ENCODE data around the gene HORMAD2.

Gene HORMAD2

DNA sequence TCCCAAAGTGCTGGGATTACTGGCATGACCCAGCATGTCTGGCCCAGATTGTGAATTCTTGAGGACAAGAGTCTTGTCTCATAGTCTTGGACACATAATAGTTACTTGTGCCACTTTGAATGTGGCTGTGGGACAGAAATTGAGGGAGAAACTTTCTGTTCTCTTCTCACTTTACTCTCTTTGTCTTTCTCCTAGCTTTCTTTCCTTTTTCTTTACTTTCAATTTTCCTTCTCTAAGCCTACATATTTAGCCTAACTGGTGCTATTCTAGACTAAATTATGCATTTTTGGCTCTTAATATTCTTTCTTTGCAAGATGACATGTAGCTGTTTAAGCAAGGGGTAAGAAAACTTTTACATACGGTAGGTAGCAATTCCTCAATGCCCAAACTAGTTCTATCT lies 33.2 kb downstream of the HORMAD2 start:
- no peak for DNase-seq

DNA sequence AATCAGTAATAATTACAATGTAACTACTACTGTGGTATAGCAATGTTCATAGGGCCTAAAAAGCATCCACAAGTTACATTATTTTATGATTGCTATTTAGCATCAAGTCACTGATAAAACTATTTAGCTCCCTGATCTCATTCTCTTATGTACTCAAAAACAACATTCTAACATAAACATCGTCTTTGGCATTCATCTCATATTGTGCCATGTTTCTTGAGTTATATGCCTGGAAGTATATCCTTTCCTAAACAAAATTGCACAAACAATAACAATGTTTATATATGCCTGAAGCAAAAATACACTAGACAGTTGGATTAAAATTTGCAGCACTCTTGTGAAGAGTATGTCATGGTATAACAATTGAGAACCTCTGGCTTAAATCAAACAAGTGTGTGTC lies 34.1 kb downstream of the HORMAD2 start:
- no peak for DNase-seq

DNA sequence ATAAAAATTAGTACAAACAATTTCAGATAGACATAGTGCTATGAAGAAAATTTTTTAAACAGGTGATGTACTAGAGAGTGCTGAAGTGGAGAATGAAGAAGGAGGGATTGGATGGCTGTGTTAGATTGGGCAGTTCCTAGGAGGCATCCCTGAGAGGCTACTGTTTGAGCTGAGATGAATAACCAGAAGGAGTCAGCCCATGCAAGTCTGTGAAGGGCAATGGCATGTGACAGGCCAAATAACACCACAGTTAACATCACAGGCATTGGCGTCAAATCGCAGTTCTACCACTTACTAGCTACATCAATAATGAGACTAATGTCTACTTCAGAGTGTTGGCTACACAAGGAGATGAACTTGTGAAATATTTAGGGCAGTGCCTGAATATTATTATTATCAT lies 35.4 kb downstream of the HORMAD2 start:
- no peak for DNase-seq

DNA sequence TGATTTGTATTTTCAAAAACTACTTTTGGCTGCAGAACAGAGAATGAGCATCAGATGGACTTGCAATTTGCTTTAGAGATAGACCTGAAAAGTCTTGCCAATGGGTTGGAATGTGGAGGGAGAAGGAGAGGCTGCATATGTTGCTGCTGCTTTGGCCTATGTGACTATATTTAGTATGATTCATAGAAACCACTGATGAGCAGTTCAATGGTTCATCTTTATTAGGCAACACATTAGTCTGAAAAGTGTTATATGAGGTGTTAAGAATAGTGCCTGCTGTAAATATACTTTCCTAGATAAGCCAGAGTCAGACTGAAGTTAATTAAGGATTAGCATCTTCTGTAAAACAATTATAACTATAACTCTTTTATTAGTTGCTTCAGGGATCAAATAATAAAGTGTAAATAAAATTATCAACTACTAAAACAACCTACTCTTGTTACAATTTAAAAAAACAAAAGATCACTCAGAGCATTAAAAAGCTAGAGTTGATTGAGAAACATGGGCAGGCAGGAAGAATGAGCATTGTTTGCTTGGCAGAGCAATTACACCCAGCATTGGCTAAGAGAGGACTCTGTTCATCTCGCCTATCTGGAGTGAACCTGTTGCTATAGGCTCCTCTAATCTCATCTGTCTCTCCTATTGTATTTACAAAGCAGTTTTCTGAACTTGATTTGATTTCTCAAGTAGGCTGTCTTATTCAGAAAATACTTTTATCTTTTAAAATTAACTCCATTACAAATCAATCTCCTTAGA lies 36.3 kb downstream of the HORMAD2 start:
- no peak for DNase-seq

DNA sequence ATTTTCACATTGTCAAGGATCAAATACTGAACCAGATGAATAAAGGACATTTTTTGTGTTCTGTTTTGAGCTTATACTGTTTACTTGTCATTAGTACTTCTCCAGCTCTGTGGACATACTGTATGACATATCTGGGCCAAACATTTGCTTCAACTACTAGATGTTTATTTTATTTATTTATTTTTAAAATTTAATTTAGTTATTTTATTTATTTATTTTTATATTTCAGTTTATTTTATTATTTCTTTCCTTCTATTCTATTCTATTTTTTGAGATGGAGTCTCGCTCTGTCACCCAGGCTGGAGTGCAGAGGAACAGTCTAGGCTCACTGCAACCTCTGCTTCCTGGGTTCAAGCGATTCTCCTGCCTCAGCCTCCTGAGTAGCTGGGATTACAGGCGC lies 37.0 kb downstream of the HORMAD2 start:
- DNase-seq, result no peak

DNA sequence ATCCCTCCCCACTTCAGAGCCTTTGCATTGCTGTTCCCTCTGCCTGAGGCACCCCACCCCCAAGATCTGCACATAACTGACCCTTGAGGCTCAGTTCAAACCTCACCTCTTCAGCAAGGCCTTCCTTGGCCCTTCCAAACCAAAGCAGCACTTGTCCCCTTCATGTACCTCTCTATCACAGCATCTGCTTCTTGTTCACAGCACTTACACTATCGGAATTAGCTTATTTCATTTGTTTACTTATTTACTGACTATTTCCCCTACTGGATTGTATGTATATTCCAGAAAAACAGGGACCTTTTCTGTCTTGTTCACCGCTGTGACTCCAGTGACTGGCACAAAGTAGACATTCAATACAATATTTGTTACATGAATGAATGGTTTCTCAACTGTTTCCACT lies 38.0 kb downstream of the HORMAD2 start:
- DNase-seq, result no peak

DNA sequence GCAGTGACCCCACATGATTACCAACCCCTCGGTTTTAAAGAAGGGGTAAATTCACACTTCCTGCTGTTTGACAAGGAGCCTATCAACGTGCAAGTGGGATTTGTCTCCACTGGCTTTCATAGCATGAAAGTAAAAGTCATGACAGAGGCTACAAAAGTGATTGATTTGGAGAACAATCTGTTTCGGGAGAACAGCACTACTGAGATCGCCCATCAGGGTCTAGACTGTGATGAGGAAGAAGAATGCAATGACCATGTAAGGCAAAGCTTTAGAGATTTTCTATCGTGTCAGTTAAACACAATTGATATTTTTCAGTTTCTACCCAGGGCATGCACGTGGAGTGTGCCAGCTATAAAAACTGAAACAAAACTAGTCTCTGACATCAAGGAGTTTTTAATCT lies 41.7 kb downstream of the HORMAD2 start:
- no peak for DNase-seq

DNA sequence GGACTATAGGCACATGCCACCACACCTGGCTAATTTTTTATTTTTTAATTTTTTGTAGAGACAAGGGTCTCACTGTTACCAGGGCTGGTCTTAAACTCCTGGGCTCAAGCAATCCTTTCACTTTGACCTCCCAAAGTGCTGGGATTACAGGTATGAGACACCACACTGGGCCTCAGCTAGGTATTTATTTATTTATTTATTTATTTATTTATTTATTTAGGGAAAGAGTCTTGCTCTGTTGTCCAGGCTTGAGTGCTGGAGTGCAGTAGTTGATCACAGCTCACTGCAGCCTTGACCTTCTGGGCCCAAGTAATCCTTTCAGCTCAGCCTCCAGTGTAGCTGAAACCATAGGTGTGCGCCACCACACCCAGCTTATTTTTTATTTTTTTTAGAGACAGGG lies 43.2 kb downstream of the HORMAD2 start:
- DNase-seq, result no peak

DNA sequence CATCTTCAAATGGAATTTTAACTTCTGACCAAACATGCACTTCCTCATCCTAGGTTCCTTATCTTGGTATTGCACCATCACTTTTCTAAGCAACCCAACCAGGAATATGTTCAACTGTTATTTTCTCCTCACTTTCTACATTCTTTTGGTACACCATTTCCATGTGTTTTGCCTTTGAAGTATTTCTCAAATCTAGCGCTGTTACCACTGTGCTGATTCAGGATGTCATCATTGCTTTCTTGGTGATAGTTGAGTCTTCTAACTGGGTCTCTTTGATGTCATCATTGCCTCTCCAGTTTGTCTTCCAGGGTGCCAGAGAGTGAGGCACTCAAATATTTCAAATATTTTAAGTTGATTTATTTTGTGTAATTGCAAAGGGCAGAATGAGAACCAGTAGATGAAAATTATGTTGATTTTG lies 47.5 kb downstream of the HORMAD2 start:
- no peak for DNase-seq

DNA sequence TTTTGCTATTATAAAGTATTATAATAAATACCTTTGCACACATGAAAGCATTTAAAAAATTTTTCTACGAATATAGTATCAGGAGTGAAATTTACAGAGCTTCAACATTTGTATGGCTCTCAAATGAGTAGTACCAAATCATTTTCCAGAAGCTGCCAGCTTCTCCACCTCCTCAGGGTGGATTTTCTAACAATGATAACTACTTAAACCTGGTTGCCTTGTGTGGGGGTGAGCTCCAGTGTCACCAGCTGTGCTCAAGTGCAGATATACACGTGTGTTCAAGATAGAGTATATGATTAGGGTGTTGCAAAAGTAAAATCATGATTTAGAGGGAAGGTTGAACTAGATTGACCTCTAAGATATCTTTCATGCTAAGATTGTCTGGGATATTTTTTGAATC lies 48.2 kb downstream of the HORMAD2 start:
- no peak for DNase-seq

DNA sequence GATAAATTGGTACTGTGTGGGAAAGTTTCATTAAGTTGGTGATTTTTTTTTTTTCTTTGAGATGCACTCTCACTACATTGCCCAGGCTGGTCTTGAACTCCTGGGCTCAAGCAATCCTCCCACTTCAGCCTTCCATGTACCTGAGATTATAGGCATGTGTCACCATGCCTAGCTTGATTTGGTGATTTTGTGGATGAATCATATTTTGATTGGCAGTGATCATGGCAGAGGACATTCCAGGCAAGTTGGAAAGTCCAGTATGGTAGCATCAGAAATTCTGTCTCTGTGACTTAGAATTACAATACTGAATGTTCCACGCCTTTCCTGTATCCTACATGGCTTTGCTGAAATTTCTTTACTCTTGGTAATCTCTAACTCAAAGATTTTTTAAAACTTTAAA lies 49.4 kb downstream of the HORMAD2 start:
- DNase-seq, result no peak

DNA sequence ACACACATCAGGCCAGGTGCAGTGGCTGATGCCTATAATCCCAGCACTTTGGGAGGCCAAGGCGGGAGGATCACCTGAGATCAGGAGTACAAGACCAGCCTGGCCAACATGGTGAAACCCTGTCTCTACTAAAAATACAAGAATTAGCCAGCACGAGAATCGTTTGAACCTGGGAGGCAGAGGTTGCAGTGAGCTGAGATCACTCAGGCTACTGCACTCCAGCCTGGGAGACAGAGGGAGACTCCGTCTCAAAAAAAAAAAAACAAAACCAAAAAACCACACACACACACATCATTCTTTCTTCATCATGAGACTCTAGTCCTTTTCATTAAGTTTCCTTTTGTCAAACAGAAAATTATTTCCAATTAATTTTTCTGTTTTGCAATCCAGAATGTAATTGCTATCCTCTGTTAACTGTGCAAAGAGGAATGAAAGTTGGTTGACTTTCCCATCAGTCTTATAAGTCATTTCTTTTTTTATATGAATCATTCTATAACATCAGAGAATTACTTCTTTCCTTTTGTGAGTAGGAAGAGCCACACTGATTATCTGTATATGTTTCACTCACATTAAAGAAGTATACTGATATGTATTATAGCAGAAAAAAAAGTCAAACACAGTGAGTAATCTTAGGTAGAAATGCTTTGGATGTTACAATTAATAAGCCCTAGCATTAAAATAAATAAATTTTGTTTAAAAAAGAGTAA lies 52.2 kb downstream of the HORMAD2 start:
- DNase-seq, result no peak

DNA sequence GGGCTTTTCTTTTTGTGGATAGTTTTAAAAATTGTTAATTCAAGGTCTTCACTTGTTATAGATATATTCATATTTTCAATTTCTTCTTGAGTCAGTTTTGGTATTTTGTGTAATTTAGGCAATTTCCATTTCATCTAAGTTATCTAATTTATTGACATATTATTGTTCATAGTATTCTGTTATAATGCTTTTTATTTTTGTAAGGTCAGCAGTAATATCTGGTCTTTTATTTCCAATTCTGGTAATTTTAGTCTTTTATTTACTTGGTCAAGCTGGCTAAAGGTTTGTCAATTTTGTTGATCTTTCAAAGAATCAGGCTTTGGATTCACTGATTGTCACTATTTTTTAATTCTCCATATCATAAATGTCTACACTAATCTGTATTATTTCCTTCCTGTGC lies 60.1 kb downstream of the HORMAD2 start:
- DNase-seq, result no peak

DNA sequence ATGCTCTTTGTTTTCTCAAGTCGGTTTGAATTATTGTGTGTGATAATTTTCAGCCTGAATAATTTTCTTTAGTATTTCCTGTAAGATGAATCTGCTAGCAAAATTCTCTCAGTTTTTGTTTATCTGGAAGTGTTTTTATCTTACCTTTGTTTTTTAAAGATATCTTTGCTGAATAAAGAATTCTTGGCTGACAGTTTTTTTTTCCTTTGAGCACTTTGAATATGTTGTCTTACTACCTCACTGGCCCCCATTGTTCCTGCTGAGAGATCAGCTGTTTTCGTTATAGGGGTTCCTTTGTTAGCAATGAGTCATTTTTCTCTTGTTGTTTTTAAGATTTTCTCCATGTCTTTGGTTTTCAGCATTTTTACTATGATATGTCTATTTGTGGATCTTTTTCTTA lies 63.0 kb downstream of the HORMAD2 start:
- DNase-seq, result no peak

DNA sequence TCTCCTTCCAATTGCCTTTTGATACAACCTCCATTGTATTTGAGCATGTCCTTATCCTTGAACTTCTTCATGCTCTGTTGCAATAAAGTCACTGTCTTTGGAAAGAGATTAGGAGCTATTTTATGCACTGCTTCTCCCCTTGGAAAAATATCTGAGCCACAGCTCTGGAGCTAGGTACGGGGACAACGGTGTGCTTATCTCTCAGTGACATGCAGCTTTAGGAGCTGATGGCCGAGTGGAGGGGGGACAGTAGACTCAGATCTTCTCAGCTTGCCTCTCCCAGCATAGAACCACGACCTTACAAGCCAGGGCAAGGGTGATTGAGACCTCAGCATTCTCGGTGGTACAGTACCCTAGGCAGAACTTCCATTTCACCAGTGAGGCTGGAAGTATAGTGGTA lies 64.1 kb downstream of the HORMAD2 start:
- DNase-seq, result no peak

DNA sequence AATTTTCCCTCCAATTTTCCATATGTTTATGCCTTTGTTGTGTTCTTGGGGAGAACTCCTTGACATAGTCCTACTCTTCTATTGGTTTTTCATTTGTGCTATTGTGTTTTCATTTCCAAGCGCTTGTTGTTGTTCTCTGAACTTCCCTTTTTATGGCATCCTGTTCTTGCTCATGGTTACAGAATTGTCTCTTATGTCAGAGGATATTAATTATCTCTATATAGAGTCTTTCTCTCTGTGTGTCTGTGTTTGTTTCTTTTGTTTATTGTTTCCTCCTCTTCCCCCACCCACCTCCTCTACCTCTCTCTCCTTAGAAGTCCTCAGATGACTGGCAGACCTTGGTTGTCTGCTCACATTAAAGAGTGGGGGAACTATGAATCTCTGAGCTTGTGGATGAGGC lies 69.9 kb downstream of the HORMAD2 start:
- no peak for DNase-seq

DNA sequence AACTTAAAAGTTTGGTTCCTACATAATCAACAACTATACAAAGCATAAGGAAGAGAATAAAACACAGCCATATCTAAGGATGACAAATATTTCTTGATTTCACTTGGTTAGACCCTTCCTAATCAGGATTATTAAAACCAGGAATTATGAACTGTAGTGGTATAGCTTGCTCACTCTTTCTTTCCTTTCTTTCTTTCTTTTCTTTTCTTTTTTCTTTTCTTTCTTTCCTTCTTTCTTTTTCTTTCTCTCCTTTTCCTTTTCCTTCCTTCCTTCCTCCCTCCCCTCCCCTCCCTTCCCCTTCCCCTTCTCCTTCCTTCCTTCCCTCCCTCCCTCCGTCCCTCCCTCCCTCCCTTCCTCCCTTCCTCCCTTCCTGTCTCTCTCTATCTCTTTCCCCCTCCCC lies 78.0 kb downstream of the HORMAD2 start:
- no peak for DNase-seq

DNA sequence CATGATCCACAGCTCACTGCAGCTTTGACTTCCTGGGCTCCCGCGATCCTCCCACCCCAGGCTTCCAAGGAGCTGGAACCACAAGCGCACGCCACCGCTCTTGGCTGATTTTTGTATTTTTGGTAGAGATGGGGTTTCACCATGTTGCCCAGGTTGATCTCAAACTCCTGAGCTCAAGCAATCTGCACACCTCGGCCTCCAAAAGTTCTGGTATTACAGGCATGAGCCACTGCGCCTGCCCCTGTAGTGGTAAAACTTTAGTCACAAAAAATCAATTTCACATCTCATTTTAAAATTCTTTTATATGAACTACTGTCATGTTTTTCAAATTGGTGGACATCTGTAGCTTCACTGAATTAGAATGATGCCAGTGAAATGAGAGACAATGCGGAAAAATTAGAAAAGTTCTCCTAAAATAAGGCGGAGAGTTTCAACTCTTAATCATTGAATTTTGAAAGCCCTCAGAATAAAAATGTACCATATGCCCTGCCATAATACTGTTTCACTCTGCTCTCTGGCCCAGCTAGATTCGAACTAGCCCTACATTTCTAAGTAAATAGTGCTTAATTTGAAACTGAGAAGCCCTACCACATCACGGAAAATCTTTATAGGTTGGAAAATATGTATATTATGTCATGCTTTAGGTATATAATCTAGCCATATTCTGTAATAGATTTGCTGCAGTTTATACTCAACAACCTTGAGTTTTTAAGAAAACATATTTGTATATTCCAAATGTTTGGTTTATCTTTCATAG lies 78.7 kb downstream of the HORMAD2 start:
- DNase-seq, result no peak

DNA sequence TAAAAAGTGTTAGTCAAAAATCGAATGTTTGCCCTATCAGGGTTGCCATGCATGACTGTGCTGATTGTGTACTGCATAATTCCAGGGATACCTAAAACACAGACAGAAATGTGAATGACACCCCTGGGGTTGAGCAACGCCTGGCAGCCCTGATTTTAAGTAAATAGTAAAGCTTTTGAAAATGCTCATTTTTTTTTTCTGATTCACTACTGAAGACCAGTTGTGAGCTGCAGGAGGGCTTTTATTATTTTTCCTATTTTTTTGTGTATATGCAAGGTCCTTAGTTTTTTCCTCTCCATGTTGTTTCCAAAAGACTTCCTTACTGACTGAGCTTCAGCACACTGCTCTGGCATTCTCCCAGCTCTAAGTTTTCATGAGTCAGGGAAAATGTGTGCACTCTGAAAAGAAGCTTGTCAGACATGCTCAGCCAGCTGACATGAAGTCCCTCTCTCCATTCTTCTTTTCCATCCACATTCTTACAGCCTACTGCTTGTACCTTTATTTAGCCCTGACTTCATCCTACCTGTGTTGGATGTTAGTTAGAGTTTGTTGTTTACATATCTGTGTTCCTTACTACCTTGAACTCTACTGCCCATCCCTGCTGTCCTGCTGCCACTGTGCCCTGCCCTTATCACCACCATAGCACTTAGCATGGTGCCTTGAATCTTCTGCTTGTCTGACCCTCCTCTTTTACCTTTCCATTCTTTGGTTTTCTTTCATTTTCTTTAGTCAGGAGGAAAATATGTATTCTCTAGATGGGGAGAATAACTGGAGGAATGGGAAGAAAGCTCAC lies 79.5 kb downstream of the HORMAD2 start:
- no peak for DNase-seq

DNA sequence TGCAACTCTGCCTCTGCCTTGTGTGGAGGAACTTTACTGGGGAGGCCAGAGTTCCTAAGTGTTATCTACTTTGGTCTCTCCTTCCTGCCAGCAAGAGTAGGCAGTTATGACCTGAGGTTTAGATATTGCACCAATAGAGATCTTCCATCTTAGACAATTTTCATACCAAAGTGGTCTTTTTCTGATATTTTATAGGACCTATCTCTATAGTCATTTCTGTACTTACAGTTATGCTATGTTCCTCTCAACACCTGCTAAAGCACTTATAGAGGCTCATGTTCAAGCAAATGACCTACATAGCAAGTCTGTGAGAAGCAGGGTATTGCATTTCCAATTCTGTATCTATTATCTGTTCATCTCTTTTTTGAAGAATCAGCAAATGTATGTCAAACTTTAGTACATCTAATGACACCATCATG lies 80.8 kb downstream of the HORMAD2 start:
- no peak for DNase-seq

DNA sequence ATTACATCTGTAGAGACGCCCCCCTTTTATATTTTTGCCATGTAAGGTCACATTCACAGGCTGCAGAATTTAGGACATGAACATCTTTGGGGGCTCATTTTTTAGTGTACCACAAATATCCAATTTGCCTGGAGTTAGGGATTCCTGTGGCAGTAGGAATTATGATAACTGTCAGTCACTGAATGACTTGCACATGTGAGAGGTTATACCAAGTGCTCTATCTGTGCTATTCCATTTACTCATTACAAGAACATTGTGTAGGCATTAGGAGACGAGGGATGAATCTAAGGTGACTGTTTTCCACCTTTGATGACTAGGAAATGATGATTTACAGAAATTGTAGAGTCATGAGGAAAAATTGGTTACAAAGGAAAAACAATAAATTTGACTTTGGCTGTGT lies 87.0 kb downstream of the HORMAD2 start:
- no peak for DNase-seq

DNA sequence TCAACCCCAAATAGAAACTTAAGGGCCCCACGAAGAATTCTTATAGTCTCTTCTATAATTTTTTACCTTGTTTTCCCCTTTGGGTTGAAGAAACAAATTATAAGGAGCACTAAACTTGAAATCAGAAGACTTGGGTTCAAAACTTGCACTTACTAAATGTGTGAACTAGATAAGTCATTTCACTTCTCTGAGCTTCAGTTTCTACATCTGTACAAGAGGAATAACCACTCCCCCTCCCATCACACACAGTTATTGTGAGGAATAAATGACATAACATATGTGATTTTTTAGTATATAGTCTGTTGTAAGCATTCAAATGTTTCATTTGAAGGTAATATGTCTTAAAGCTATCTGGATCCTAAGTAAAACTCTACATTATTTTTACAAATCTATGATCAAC lies 87.5 kb downstream of the HORMAD2 start:
- no peak for DNase-seq

DNA sequence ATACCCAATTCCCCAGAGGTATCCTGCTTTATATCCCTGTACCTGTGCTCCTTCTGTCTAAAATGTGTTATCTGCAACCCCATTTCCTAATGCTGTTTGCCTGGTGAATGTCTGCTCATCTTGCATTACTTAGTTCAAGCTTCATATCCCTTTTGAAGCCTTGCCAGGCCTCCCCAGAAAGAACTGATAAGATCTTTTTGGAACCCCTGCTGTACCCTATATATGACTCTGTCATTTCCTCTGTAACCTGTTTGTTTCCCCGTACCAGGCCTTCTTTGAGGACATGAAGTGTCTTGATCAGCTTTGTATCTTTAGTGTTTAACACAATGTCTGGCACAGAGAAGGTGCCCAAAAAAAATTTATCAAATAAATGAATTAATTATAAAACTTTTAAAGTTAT lies 88.7 kb downstream of the HORMAD2 start:
- no peak for DNase-seq

Data from DMS79 treated with DMSO at 0.1 percent for 48 hours (cell line).